Stimulated activated CD8-positive, alpha-beta memory T cell treated with anti-CD3 and anti-CD28 coated beads, Interleukin-15, amount 100 ng/mL, for 4 hours (primary cell): ENCODE data around the gene FAH.
"Not testable (repeated sequence)": the region's sequence is repeated elsewhere in the genome, so short reads cannot be mapped to it uniquely, and the experiment has no call there.

Experiments
- DNase-seq, 2 donors: peaks; one replicate each; pipeline ENCODE4 v3.0.0-alpha.2; 2020; ENCODE audit warnings: low read depth in 2 of 2

The FAH gene

GRCh38 chr15:80151576-80151975, 1.2 kb upstream of the FAH start:
- DNase-seq: no peak

GRCh38 chr15:80152180-80152895, 461 bp upstream of the FAH start:
- peak; percentile 77 to 86 for DNase-seq

GRCh38 chr15:80153900-80154299, 1.1 kb downstream of the FAH start:
- DNase-seq: no peak

GRCh38 chr15:80154336-80154735, 1.5 kb downstream of the FAH start:
- DNase-seq: no peak

- no peak for DNase-seq
Measured at GRCh38 chr15:80155001-80155377, 2.2 kb downstream of the FAH start.

GRCh38 chr15:80155378-80156175, 2.8 kb downstream of the FAH start:
- not testable (repeated sequence) for DNase-seq

GRCh38 chr15:80156176-80156720, 3.4 kb downstream of the FAH start:
- no peak for DNase-seq

GRCh38 chr15:80157215-80157614, 4.4 kb downstream of the FAH start:
- no peak for DNase-seq

- no peak for DNase-seq
Measured at GRCh38 chr15:80159301-80159700, 6.5 kb downstream of the FAH start.

GRCh38 chr15:80159811-80160569, 7.2 kb downstream of the FAH start:
- no peak for DNase-seq

GRCh38 chr15:80160570-80161156, 7.9 kb downstream of the FAH start:
- DNase-seq: no peak

GRCh38 chr15:80161468-80162016, 8.7 kb downstream of the FAH start:
- no peak for DNase-seq

- DNase-seq: no peak
Measured at GRCh38 chr15:80162059-80162554, 9.3 kb downstream of the FAH start.

GRCh38 chr15:80163217-80163616, 10.4 kb downstream of the FAH start:
- DNase-seq: no peak

GRCh38 chr15:80163897-80164296, 11.1 kb downstream of the FAH start:
- DNase-seq: no peak

GRCh38 chr15:80167936-80168335, 15.1 kb downstream of the FAH start:
- DNase-seq: no peak

- no peak for DNase-seq
Measured at GRCh38 chr15:80168421-80168820, 15.6 kb downstream of the FAH start.

- no peak for DNase-seq
Measured at GRCh38 chr15:80169768-80170357, 17.1 kb downstream of the FAH start.

- DNase-seq: no peak
Measured at GRCh38 chr15:80170596-80170995, 17.8 kb downstream of the FAH start.

GRCh38 chr15:80171787-80172186, 19.0 kb downstream of the FAH start:
- DNase-seq: no peak

GRCh38 chr15:80172401-80172800, 19.6 kb downstream of the FAH start:
- DNase-seq: no peak
